Chondrocyte (in vitro differentiated cells): Measurements from ENCODE around the gene PIM3. TPM values are rescaled to one million over a fixed set of nuclear protein-coding genes. Genes with fewer than 3 reads are reported as not detected.
A peak's percentile ranks its signal among the peaks of the same experiment; 100 is the strongest.

Experiments
- DNase-seq: peaks from one replicate; pipeline ENCODE4 v3.0.0; 2021; ENCODE audit warnings: mixed read lengths, low spot score
- H3K27ac Mint-ChIP-seq: one replicate; pipeline ENCODE4 v1.8.0; 2021; ENCODE audit warnings: mild to moderate bottlenecking, moderate library complexity, mixed read lengths; ENCODE audit not compliant: unreplicated experiment
- H3K27me3 Mint-ChIP-seq: 2 replicates; pipeline ENCODE4 v1.8.0; 2021; ENCODE audit warnings: low read depth, mixed read lengths
- H3K36me3 Mint-ChIP-seq: 2 replicates; pipeline ENCODE4 v1.8.0; 2021; ENCODE audit warnings: low read depth, mixed read lengths
- H3K4me1 Mint-ChIP-seq: 2 replicates; pipeline ENCODE4 v1.8.0; 2021; ENCODE audit warnings: low read depth, mild to moderate bottlenecking, mixed read lengths
- H3K4me3 Mint-ChIP-seq: one replicate; pipeline ENCODE4 v1.8.0; 2021; ENCODE audit warnings: mild to moderate bottlenecking, moderate library complexity, mixed read lengths; ENCODE audit not compliant: unreplicated experiment
- H3K9me3 Mint-ChIP-seq: 2 replicates; pipeline ENCODE4 v1.8.0; 2021; ENCODE audit warnings: low read depth, mixed read lengths
- long read RNA-seq: library from polyadenylated mRNA; stranded (forward); transcript quantifications from one replicate; pipeline ENCODE4 v2.0.0, GENCODE V29; 2021
- total RNA-seq: library from RNA; stranded (reverse); gene quantifications from 3 replicates; pipeline ENCODE4 v1.2.1, GENCODE V29; 2021
- TF ChIP-seq, protein P1 (sequence below): fragments of 200-600 bp; sonication (generic); IDR thresholded peaks from 2 replicates; pipeline ENCODE4 v1.5.0; 2021; ENCODE audit warnings: antibody characterized with exemption, mild to moderate bottlenecking, moderate library complexity

Gene PIM3
- 12.0 to 18.2 TPM (median 16.8 TPM) in 3 replicates for total RNA-seq
- long read RNA-seq, transcript PIM3-201 (6 exons, 2,369 nt), result major isoform, 88 of 126 reads
- long read RNA-seq, partial matches to known transcripts, result 32 of 126 reads
- long read RNA-seq, other reads (novel, unspliced or antisense), result 6 of 126 reads

- Mint-ChIP-seq H3K4me3 (peak within 1 kb of the TSS; percentile 84), H3K27ac (peak within 1 kb of the TSS; percentile 86), H3K36me3 (peaks cover 1% of the 10 kb centered on the region), H3K4me1 (peaks cover 7% of the 10 kb centered on the region), H3K27me3 (no peaks in the 10 kb centered on the region), H3K9me3 (no peaks in the 10 kb centered on the region)
- TF ChIP-seq, protein P1, sequence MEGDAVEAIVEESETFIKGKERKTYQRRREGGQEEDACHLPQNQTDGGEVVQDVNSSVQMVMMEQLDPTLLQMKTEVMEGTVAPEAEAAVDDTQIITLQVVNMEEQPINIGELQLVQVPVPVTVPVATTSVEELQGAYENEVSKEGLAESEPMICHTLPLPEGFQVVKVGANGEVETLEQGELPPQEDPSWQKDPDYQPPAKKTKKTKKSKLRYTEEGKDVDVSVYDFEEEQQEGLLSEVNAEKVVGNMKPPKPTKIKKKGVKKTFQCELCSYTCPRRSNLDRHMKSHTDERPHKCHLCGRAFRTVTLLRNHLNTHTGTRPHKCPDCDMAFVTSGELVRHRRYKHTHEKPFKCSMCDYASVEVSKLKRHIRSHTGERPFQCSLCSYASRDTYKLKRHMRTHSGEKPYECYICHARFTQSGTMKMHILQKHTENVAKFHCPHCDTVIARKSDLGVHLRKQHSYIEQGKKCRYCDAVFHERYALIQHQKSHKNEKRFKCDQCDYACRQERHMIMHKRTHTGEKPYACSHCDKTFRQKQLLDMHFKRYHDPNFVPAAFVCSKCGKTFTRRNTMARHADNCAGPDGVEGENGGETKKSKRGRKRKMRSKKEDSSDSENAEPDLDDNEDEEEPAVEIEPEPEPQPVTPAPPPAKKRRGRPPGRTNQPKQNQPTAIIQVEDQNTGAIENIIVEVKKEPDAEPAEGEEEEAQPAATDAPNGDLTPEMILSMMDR, result no peak
- no peak for DNase-seq
Observed at GRCh38 chr22:49960159-49961004, at the start of gene PIM3. Gene PIM3, plus strand, starts transcription at chr22:49960772. Its CDS starts 176 bp downstream, at chr22:49960948.

- Mint-ChIP-seq H3K27me3 (no peaks in the 10 kb centered on the region), H3K9me3 (no peaks in the 10 kb centered on the region), H3K27ac (peak overlapping the region; percentile 5), H3K4me3 (no peak overlapping the region), H3K4me1 (peaks cover 3% of the 10 kb centered on the region), H3K36me3 (peaks cover 6% of the 10 kb centered on the region)
- TF ChIP-seq, protein P1, result no peak
- DNase-seq, result no peak
Observed at GRCh38 chr22:49911881-49912625, 48.5 kb upstream of the PIM3 start.

GRCh38 chr22:49913026-49913425, 47.5 kb upstream of the PIM3 start:
- peaks cover 9% of the 10 kb centered on the region for H3K4me1 Mint-ChIP-seq
- TF ChIP-seq, protein P1, result no peak
- no peaks in the 10 kb centered on the region for H3K36me3 Mint-ChIP-seq
- no peak overlapping the region for H3K4me3 Mint-ChIP-seq
- no peaks in the 10 kb centered on the region for H3K27me3 Mint-ChIP-seq
- no peak overlapping the region for H3K27ac Mint-ChIP-seq
- no peaks in the 10 kb centered on the region for H3K9me3 Mint-ChIP-seq
- DNase-seq, result no peak

DNA sequence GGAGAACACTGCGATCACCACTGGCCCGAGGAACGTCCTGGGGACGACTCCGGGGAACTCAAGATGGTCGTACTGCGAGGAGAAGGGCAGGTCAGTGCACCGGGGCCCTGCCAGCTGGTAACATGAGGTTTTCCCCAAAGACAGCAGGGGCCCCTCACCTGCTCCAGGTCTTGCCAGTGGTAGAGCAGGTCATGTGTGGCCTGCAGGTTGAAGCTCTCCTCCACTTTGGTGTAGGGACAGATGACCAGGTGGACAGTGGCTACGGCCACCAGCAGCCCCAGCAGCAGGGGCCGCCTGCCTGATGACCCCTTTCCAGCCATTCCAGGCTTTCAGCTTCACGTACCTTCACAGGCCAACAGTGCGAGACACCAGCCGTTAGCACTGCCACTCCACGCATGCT, 47.1 kb upstream of the PIM3 start:
- H3K9me3 Mint-ChIP-seq, result no peaks in the 10 kb centered on the region
- H3K4me3 Mint-ChIP-seq, result no peak overlapping the region
- no peaks in the 10 kb centered on the region for H3K36me3 Mint-ChIP-seq
- no peaks in the 10 kb centered on the region for H3K27me3 Mint-ChIP-seq
- TF ChIP-seq, protein P1, result no peak
- H3K4me1 Mint-ChIP-seq, result peaks cover 9% of the 10 kb centered on the region
- H3K27ac Mint-ChIP-seq, result no peak overlapping the region
- DNase-seq, result no peak

DNA sequence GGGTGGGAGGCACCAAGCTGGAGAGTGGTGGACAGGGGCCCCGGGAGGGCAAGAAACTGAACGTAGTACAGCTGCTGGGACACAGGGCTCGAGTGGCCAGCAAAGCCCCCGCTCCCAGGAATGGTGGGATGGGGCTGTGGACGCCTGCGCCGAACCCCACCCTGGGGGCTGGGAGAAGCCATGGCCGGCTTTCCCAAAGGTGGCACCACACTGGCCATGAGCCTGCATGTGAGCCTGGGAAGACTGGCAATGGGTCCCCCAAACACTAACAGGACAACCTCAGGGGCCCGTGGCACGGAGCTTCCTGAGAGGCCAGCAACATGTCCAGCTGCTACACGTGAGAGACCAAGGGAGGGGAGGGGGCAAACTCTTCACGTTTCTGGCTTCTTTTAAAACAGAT, 46.3 kb upstream of the PIM3 start:
- Mint-ChIP-seq H3K9me3 (no peaks in the 10 kb centered on the region), H3K36me3 (no peaks in the 10 kb centered on the region), H3K27me3 (no peaks in the 10 kb centered on the region), H3K4me1 (peaks cover 11% of the 10 kb centered on the region), H3K4me3 (no peak overlapping the region), H3K27ac (no peak overlapping the region)
- TF ChIP-seq, protein P1, result no peak
- DNase-seq, result no peak
